GM21528 (cell line): ENCODE data around the gene LDAH.
"Not testable (repeated sequence)": the region's sequence is repeated elsewhere in the genome, so short reads cannot be mapped to it uniquely, and the experiment has no call there.

Experiments used
- ATAC-seq: cut with Tn5 transposase; IDR thresholded peaks from one replicate; pipeline ENCODE4 v1.9.1; 2021; ENCODE audit warnings: mild to moderate bottlenecking, moderate library complexity; ENCODE audit not compliant: unreplicated experiment, low FRiP score

Gene LDAH

GRCh38 chr2:20793944-20794343, 29.0 kb downstream of the LDAH start:
- not testable (repeated sequence) for ATAC-seq

GRCh38 chr2:20781656-20782265, 41.1 kb downstream of the LDAH start:
- ATAC-seq, result peak; percentile 81

- no peak for ATAC-seq
Observed at GRCh38 chr2:20771299-20771698, 51.6 kb downstream of the LDAH start.

- no peak for ATAC-seq
Observed at GRCh38 chr2:20766798-20767644, 55.9 kb downstream of the LDAH start.

- no peak for ATAC-seq
Observed at GRCh38 chr2:20766213-20766612, 56.7 kb downstream of the LDAH start.

GRCh38 chr2:20762945-20763683, 59.8 kb downstream of the LDAH start:
- ATAC-seq, result no peak

GRCh38 chr2:20759487-20759886, 63.4 kb downstream of the LDAH start:
- ATAC-seq, result no peak

GRCh38 chr2:20758997-20759396, 63.9 kb downstream of the LDAH start:
- ATAC-seq, result peak; percentile 78

- ATAC-seq, result no peak
Observed at GRCh38 chr2:20757405-20758090, 65.4 kb downstream of the LDAH start.

GRCh38 chr2:20755132-20755800, 67.6 kb downstream of the LDAH start:
- ATAC-seq, result no peak

- ATAC-seq, result no peak
Observed at GRCh38 chr2:20752293-20752692, 70.6 kb downstream of the LDAH start.

- ATAC-seq, result no peak
Observed at GRCh38 chr2:20747317-20747716, 75.6 kb downstream of the LDAH start.

- no peak for ATAC-seq
Observed at GRCh38 chr2:20745924-20746555, 76.9 kb downstream of the LDAH start.

- ATAC-seq, result peak; percentile 97
Observed at GRCh38 chr2:20744366-20745335, 78.2 kb downstream of the LDAH start.

GRCh38 chr2:20738772-20739171, 84.1 kb downstream of the LDAH start:
- no peak for ATAC-seq

GRCh38 chr2:20737505-20737904, 85.4 kb downstream of the LDAH start:
- peak; percentile 97 for ATAC-seq

GRCh38 chr2:20728114-20728758, 94.7 kb downstream of the LDAH start:
- ATAC-seq, result no peak

GRCh38 chr2:20726913-20727312, 96.0 kb downstream of the LDAH start:
- ATAC-seq, result no peak
